Trophoblast cell (in vitro differentiated cells and primary cell): ENCODE results near the gene TMEM11.

Experiments
- DNase-seq, 2 donors: peaks; one replicate each; pipeline ENCODE4 v3.0.0-alpha.2; 2016
- H2AFZ ChIP-seq: 2 replicates; pipeline ENCODE4 v1.6.1; 2013; ENCODE audit warnings: low read length, moderate library complexity, mild to moderate bottlenecking; ENCODE audit not compliant: insufficient read depth, poor library complexity
- H2AK5ac ChIP-seq: 2 replicates; pipeline ENCODE4 v1.6.1; 2013; ENCODE audit warnings: mild to moderate bottlenecking, low read length
- H2BK120ac ChIP-seq: 2 replicates; pipeline ENCODE4 v1.6.1; 2013; ENCODE audit warnings: low read length, mild to moderate bottlenecking, moderate library complexity; ENCODE audit not compliant: insufficient read depth, poor library complexity
- H2BK12ac ChIP-seq: 2 replicates; pipeline ENCODE4 v1.6.1; 2013; ENCODE audit warnings: mild to moderate bottlenecking, low read length, moderate library complexity
- H2BK5ac ChIP-seq: 2 replicates; pipeline ENCODE4 v1.6.1; 2013; ENCODE audit warnings: low read length, low read depth, moderate library complexity, mild to moderate bottlenecking; ENCODE audit not compliant: poor library complexity
- H3K14ac ChIP-seq: 2 replicates; pipeline ENCODE4 v1.6.1; 2013; ENCODE audit warnings: mild to moderate bottlenecking, low read length
- H3K18ac ChIP-seq: 2 replicates; pipeline ENCODE4 v1.6.1; 2013; ENCODE audit warnings: mild to moderate bottlenecking, low read length
- H3K23ac ChIP-seq: 2 replicates; pipeline ENCODE4 v1.6.1; 2013; ENCODE audit warnings: low read length
- H3K27ac ChIP-seq: 2 replicates; pipeline ENCODE4 v1.5.1; 2013; ENCODE audit warnings: low read depth, mild to moderate bottlenecking, inconsistent platforms, low read length, moderate library complexity
- H3K27me3 ChIP-seq: 2 replicates; pipeline ENCODE4 v1.6.1; 2013; ENCODE audit warnings: inconsistent platforms, mild to moderate bottlenecking, low read length, moderate library complexity; ENCODE audit not compliant: insufficient read depth
- H3K36me3 ChIP-seq, 2 experiments: 1 replicate in 1 of 2; 2 replicates in 1 of 2; pipeline ENCODE4 v1.6.1; 2013; ENCODE audit warnings: low read length in 2 of 2, mild to moderate bottlenecking in 2 of 2, moderate library complexity in 1 of 2; ENCODE audit not compliant: insufficient read depth in 2 of 2, control insufficient read depth in 1 of 2
- H3K4ac ChIP-seq: 2 replicates; pipeline ENCODE4 v1.6.1; 2013; ENCODE audit warnings: low read depth, mild to moderate bottlenecking, low read length, moderate library complexity
- H3K4me1 ChIP-seq, 2 experiments: 1 replicate in 1 of 2; 2 replicates in 1 of 2; pipeline ENCODE4 v1.6.1; 2013; ENCODE audit warnings: low read length in 2 of 2, mild to moderate bottlenecking in 2 of 2, moderate library complexity in 1 of 2; ENCODE audit not compliant: insufficient read depth in 2 of 2, control insufficient read depth in 1 of 2
- H3K4me2 ChIP-seq: 2 replicates; pipeline ENCODE4 v1.6.1; 2013; ENCODE audit warnings: inconsistent platforms, mild to moderate bottlenecking, low read length, moderate library complexity
- H3K4me3 ChIP-seq: 2 replicates; pipeline ENCODE4 v1.5.1; 2013; ENCODE audit warnings: mild to moderate bottlenecking, low read depth, low read length, inconsistent platforms
- H3K79me1 ChIP-seq: one replicate; pipeline ENCODE4 v1.6.1; 2013; ENCODE audit warnings: low read length
- H3K79me2 ChIP-seq: 2 replicates; pipeline ENCODE4 v1.6.1; 2013; ENCODE audit warnings: low read length, mild to moderate bottlenecking; ENCODE audit not compliant: control insufficient read depth, insufficient read depth, poor library complexity
- H3K9ac ChIP-seq: 2 replicates; pipeline ENCODE4 v1.6.1; 2013; ENCODE audit warnings: mild to moderate bottlenecking, low read length
- H3K9me3 ChIP-seq: 2 replicates; pipeline ENCODE4 v1.6.1; 2013; ENCODE audit warnings: low read depth, mild to moderate bottlenecking, control low read depth, inconsistent platforms, low read length; ENCODE audit not compliant: insufficient read depth
- H4K12ac ChIP-seq: 2 replicates; pipeline ENCODE4 v1.6.1; 2013; ENCODE audit warnings: low read depth, mild to moderate bottlenecking, low read length, moderate library complexity
- H4K8ac ChIP-seq: 2 replicates; pipeline ENCODE4 v1.6.1; 2013; ENCODE audit warnings: low read depth, mild to moderate bottlenecking, low read length, moderate library complexity
- H4K91ac ChIP-seq: one replicate; pipeline ENCODE4 v1.6.1; 2013; ENCODE audit warnings: low read depth, mild to moderate bottlenecking, low read length, moderate library complexity
- WGBS: extraction: QIAGEN DNeasy Blood & Tissue Kit; methylation state at CpG from one replicate; pipeline ENCODE4 v1.1.7; 2013; ENCODE audit warnings: missing lambda C conversion rate; ENCODE audit not compliant: insufficient read length, insufficient coverage; ENCODE audit errors: extremely low coverage; 5-methylcytosine and 5-hydroxymethylcytosine counted together

TMEM11 gene

DNA sequence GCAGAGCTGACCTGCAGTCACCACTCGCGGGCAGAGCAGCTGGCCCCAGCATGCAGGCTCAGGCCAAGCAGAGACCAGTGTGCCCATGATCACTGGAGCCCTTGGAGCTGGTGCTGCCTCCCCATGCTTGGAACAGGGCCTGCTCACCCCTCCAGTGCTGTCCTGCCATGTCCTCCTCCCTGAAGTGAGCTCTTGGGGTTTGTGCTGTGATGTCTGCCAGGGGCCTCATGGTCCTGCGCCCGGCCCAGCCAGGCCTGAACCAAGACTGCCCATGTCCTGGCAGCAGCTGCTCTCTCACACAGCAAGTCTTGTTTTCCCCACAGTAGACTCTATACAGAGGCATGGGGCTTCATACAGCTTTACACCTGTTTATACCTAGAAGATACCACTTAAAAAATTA lies 24.6 kb downstream of the TMEM11 start:
- Histone ChIP-seq H4K91ac (no peak overlapping the region), H3K9ac (no peak overlapping the region), H2AFZ (no peak overlapping the region), H3K23ac (no peak overlapping the region), H2AK5ac (no peak overlapping the region), H3K9me3 (no peaks in the 10 kb centered on the region), H4K12ac (no peak overlapping the region), H3K18ac (no peak overlapping the region), H2BK5ac (no peak overlapping the region), H3K27ac (no peak overlapping the region), H3K14ac (no peak overlapping the region), H3K4me1 (no peaks in the 10 kb centered on the region), H3K79me1 (no peaks in the 10 kb centered on the region), H3K27me3 (no peaks in the 10 kb centered on the region), H3K36me3 (peaks cover 9 to 15% of the 10 kb centered on the region in 2 experiments), H3K4me2 (no peak overlapping the region), H3K4me3 (no peak overlapping the region), H2BK12ac (no peak overlapping the region), H4K8ac (no peak overlapping the region), H2BK120ac (no peak overlapping the region), H3K4ac (no peak overlapping the region), H3K79me2 (no peaks in the 10 kb centered on the region)
- WGBS, result no CpG with 5 or more reads among the region's 4 CpGs
- DNase-seq, result no peak

DNA sequence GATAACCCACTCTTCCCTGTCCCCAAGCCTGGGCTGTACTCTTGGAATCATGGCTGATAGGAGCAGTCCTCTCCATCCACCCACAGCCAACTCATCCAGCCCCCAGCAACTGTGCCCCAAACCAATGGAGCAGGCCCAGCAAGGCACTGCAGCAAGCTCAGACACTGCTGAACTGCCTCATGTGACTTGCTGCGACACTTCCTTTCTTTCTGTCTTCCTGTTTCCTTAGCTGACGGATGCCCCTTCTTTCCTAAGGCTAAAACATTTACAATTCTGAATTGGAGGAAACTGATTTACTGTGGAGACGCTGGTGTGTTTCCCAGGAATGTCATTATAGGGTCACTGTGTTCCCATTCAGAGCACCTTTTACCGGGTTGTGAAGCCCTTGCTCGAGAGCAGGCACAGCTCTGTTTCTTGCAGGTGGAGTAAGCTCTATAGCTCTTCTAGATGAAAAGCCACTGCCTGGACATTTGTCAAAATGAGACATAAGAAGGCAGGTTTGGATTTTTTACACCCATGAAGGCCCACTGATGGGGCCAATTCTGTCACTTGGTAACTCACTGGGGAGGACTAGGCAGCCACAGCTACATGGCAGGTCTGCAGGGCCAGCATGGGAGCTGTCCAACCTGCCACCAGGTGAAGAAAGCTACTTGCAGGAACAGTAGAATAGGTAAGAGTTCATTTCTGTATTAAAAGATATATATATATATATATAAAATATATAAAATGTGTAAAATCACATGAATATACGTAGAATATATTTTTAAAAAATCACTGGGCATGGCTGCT lies 27.4 kb downstream of the TMEM11 start:
- Histone ChIP-seq H3K79me1 (no peaks in the 10 kb centered on the region), H4K8ac (no peak overlapping the region), H3K18ac (no peak overlapping the region), H3K9ac (no peak overlapping the region), H2BK12ac (no peak overlapping the region), H3K4me3 (no peak overlapping the region), H3K4me2 (no peak overlapping the region), H3K14ac (no peak overlapping the region), H3K4me1 (peaks cover 0 to 7% of the 10 kb centered on the region in 2 experiments), H3K9me3 (no peaks in the 10 kb centered on the region), H3K4ac (no peak overlapping the region), H3K27me3 (no peaks in the 10 kb centered on the region), H3K36me3 (peaks cover 12 to 18% of the 10 kb centered on the region in 2 experiments), H2AFZ (no peak overlapping the region), H3K23ac (no peak overlapping the region), H2BK5ac (no peak overlapping the region), H2AK5ac (no peak overlapping the region), H4K91ac (no peak overlapping the region), H2BK120ac (no peak overlapping the region), H4K12ac (no peak overlapping the region), H3K27ac (no peak overlapping the region), H3K79me2 (no peaks in the 10 kb centered on the region)
- WGBS, result no CpG with 5 or more reads among the region's 6 CpGs
- DNase-seq, result no peak

DNA sequence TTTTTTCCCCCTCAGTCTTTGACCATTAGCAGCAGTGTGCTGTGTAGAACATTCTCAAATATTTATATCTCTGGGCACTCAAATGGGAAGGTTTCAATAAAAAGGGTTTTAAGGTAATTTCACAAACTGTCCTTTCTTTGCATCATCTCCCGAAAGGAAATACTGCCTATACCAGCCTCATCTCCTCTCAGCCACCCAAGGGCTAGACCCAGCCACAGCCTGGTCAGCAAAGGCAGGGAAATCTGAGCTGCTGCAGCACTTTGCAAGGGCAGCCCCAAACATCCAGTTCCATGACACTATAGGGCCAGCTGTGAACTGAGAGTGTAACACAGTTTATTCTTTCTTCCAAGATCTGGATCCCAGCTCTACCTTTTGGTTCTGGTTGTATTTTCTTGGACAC lies 28.9 kb downstream of the TMEM11 start:
- Histone ChIP-seq H2BK120ac (no peak overlapping the region), H2AK5ac (no peak overlapping the region), H4K12ac (no peak overlapping the region), H2AFZ (no peak overlapping the region), H3K79me2 (no peaks in the 10 kb centered on the region), H3K4ac (no peak overlapping the region), H3K4me3 (no peak overlapping the region), H4K8ac (no peak overlapping the region), H3K27ac (no peak overlapping the region), H3K4me1 (peaks cover 0 to 7% of the 10 kb centered on the region in 2 experiments), H4K91ac (no peak overlapping the region), H3K36me3 (peaks cover 10 to 15% of the 10 kb centered on the region in 2 experiments), H3K4me2 (no peak overlapping the region), H3K79me1 (no peaks in the 10 kb centered on the region), H3K14ac (no peak overlapping the region), H3K18ac (no peak overlapping the region), H2BK12ac (no peak overlapping the region), H2BK5ac (no peak overlapping the region), H3K9me3 (no peaks in the 10 kb centered on the region), H3K27me3 (no peaks in the 10 kb centered on the region), H3K9ac (no peak overlapping the region), H3K23ac (no peak overlapping the region)
- no peak for DNase-seq
- no CpG with 5 or more reads among the region's 1 CpG for WGBS

DNA sequence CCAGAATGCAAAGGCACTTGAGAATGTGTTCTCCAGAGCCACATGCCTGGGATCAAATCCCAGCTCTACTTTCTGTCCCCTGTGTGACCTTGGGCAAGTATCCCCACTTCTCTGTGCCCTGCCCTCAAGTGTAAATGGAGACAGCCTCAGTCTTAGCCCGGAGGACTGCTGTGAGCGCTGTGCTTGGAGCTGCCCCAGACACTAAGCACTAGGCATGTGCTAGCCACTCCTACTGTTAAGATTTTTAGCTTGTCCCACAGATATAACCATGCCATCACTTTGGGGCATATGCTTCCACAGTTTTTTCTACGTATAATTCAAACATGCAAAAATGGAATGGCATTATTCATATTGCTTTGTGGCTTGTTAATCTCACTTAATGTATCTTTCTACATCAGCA lies 29.4 kb downstream of the TMEM11 start:
- Histone ChIP-seq H3K4me1 (peaks cover 0 to 7% of the 10 kb centered on the region in 2 experiments), H2BK12ac (no peak overlapping the region), H3K4me2 (no peak overlapping the region), H3K79me2 (no peaks in the 10 kb centered on the region), H3K14ac (no peak overlapping the region), H3K4me3 (no peak overlapping the region), H3K9me3 (no peaks in the 10 kb centered on the region), H3K27me3 (no peaks in the 10 kb centered on the region), H4K91ac (no peak overlapping the region), H3K23ac (no peak overlapping the region), H2BK5ac (no peak overlapping the region), H2AK5ac (no peak overlapping the region), H3K9ac (no peak overlapping the region), H2AFZ (no peak overlapping the region), H3K18ac (no peak overlapping the region), H2BK120ac (no peak overlapping the region), H4K12ac (no peak overlapping the region), H3K36me3 (peaks cover 10 to 15% of the 10 kb centered on the region in 2 experiments), H3K4ac (no peak overlapping the region), H4K8ac (no peak overlapping the region), H3K79me1 (no peaks in the 10 kb centered on the region), H3K27ac (no peak overlapping the region)
- DNase-seq, result no peak
- no CpG with 5 or more reads among the region's 3 CpGs for WGBS
